ENCODE data around the gene CATSPERZ. TPM values are rescaled to one million over a fixed set of nuclear protein-coding genes. Genes with fewer than 3 reads are reported as not detected.
A peak's percentile ranks its signal among the peaks of the same experiment; 100 is the strongest.

Gene CATSPERZ
- total RNA-seq, 1 donor from 2014 or later = not detected

GRCh38 chr11:64269540-64270220 is 30.5 kb upstream of the CATSPERZ start:
- Histone ChIP-seq H3K9me3 (ENCODE audit: control insufficient read depth in 3 of 3, low read length in 3 of 3) (no peaks in the 10 kb centered on the region), H3K36me3 (ENCODE audit: control insufficient read depth in 3 of 3, insufficient read depth in 3 of 3, low read length in 3 of 3) (peaks cover 9 to 19% (median 13%) of the 10 kb centered on the region in 3 donors), H3K27ac (ENCODE audit: low read depth, low read length) (peak overlapping the region; percentile 96), H3K4me3 (ENCODE audit: low read length in 3 of 3) (peak overlapping the region; percentile 98 to 99 (median 98)), H3K4me1 (ENCODE audit: control insufficient read depth in 3 of 3, insufficient read depth in 3 of 3, low read length in 3 of 3) (peaks cover 24 to 34% (median 32%) of the 10 kb centered on the region in 3 donors), H3K9ac (ENCODE audit: low read depth in 1 of 3, low read length in 3 of 3) (peak overlapping the region; percentile 95 to 96 (median 96)), H3K27me3 (ENCODE audit: control insufficient read depth in 3 of 3, insufficient read depth in 3 of 3, low read length in 3 of 3) (no peaks in the 10 kb centered on the region)

- Histone ChIP-seq H3K9me3 (ENCODE audit: control insufficient read depth in 3 of 3, low read length in 3 of 3) (no peaks in the 10 kb centered on the region), H3K27ac (ENCODE audit: low read depth, low read length) (no peak overlapping the region), H3K27me3 (ENCODE audit: control insufficient read depth in 3 of 3, insufficient read depth in 3 of 3, low read length in 3 of 3) (no peaks in the 10 kb centered on the region), H3K9ac (ENCODE audit: low read depth in 1 of 3, low read length in 3 of 3) (peak overlapping the region in 1 of 3 donors; percentile 5), H3K4me1 (ENCODE audit: control insufficient read depth in 3 of 3, insufficient read depth in 3 of 3, low read length in 3 of 3) (peaks cover 8 to 16% (median 10%) of the 10 kb centered on the region in 3 donors), H3K4me3 (ENCODE audit: low read length in 3 of 3) (no peak overlapping the region), H3K36me3 (ENCODE audit: control insufficient read depth in 3 of 3, insufficient read depth in 3 of 3, low read length in 3 of 3) (peaks cover 17 to 29% (median 19%) of the 10 kb centered on the region in 3 donors)
Measured at GRCh38 chr11:64275031-64275800, 24.9 kb upstream of the CATSPERZ start.

GRCh38 chr11:64275841-64276240 is 24.3 kb upstream of the CATSPERZ start:
- H3K27me3 ChIP-seq (ENCODE audit: control insufficient read depth in 3 of 3, insufficient read depth in 3 of 3, low read length in 3 of 3) = no peaks in the 10 kb centered on the region
- no peak overlapping the region for H3K9ac ChIP-seq (ENCODE audit: low read depth in 1 of 3, low read length in 3 of 3)
- peaks cover 17 to 29% (median 19%) of the 10 kb centered on the region in 3 donors for H3K36me3 ChIP-seq (ENCODE audit: control insufficient read depth in 3 of 3, insufficient read depth in 3 of 3, low read length in 3 of 3)
- no peak overlapping the region for H3K4me3 ChIP-seq (ENCODE audit: low read length in 3 of 3)
- H3K9me3 ChIP-seq (ENCODE audit: control insufficient read depth in 3 of 3, low read length in 3 of 3) = no peaks in the 10 kb centered on the region
- H3K4me1 ChIP-seq (ENCODE audit: control insufficient read depth in 3 of 3, insufficient read depth in 3 of 3, low read length in 3 of 3) = peaks cover 8 to 13% (median 8%) of the 10 kb centered on the region in 3 donors
- H3K27ac ChIP-seq (ENCODE audit: low read depth, low read length) = no peak overlapping the region

GRCh38 chr11:64276653-64277431 is 23.3 kb upstream of the CATSPERZ start:
- peaks cover 4 to 8% (median 6%) of the 10 kb centered on the region in 3 donors for H3K4me1 ChIP-seq (ENCODE audit: control insufficient read depth in 3 of 3, insufficient read depth in 3 of 3, low read length in 3 of 3)
- peaks cover 17 to 29% (median 19%) of the 10 kb centered on the region in 3 donors for H3K36me3 ChIP-seq (ENCODE audit: control insufficient read depth in 3 of 3, insufficient read depth in 3 of 3, low read length in 3 of 3)
- H3K27ac ChIP-seq (ENCODE audit: low read depth, low read length) = no peak overlapping the region
- H3K4me3 ChIP-seq (ENCODE audit: low read length in 3 of 3) = no peak overlapping the region
- H3K9ac ChIP-seq (ENCODE audit: low read depth in 1 of 3, low read length in 3 of 3) = peak overlapping the region in 1 of 3 donors; percentile 8
- H3K27me3 ChIP-seq (ENCODE audit: control insufficient read depth in 3 of 3, insufficient read depth in 3 of 3, low read length in 3 of 3) = no peaks in the 10 kb centered on the region
- H3K9me3 ChIP-seq (ENCODE audit: control insufficient read depth in 3 of 3, low read length in 3 of 3) = no peaks in the 10 kb centered on the region

- Histone ChIP-seq H3K4me1 (ENCODE audit: control insufficient read depth in 3 of 3, insufficient read depth in 3 of 3, low read length in 3 of 3) (peaks cover 7 to 10% (median 9%) of the 10 kb centered on the region in 3 donors), H3K36me3 (ENCODE audit: control insufficient read depth in 3 of 3, insufficient read depth in 3 of 3, low read length in 3 of 3) (peaks cover 22 to 24% (median 23%) of the 10 kb centered on the region in 3 donors), H3K27me3 (ENCODE audit: control insufficient read depth in 3 of 3, insufficient read depth in 3 of 3, low read length in 3 of 3) (no peaks in the 10 kb centered on the region), H3K4me3 (ENCODE audit: low read length in 3 of 3) (no peak overlapping the region), H3K9me3 (ENCODE audit: control insufficient read depth in 3 of 3, low read length in 3 of 3) (no peaks in the 10 kb centered on the region), H3K9ac (ENCODE audit: low read depth in 1 of 3, low read length in 3 of 3) (peak overlapping the region in 1 of 3 donors; percentile 33), H3K27ac (ENCODE audit: low read depth, low read length) (no peak overlapping the region)
Measured at GRCh38 chr11:64278576-64279190, 21.5 kb upstream of the CATSPERZ start.

- Histone ChIP-seq H3K27me3 (ENCODE audit: control insufficient read depth in 3 of 3, insufficient read depth in 3 of 3, low read length in 3 of 3) (no peaks in the 10 kb centered on the region), H3K4me1 (ENCODE audit: control insufficient read depth in 3 of 3, insufficient read depth in 3 of 3, low read length in 3 of 3) (peaks cover 27 to 31% (median 29%) of the 10 kb centered on the region in 3 donors), H3K27ac (ENCODE audit: low read depth, low read length) (no peak overlapping the region), H3K4me3 (ENCODE audit: low read length in 3 of 3) (no peak overlapping the region), H3K36me3 (ENCODE audit: control insufficient read depth in 3 of 3, insufficient read depth in 3 of 3, low read length in 3 of 3) (peaks cover 13 to 16% (median 15%) of the 10 kb centered on the region in 3 donors), H3K9me3 (ENCODE audit: control insufficient read depth in 3 of 3, low read length in 3 of 3) (no peaks in the 10 kb centered on the region), H3K9ac (ENCODE audit: low read depth in 1 of 3, low read length in 3 of 3) (no peak overlapping the region)
Measured at GRCh38 chr11:64281957-64282770, 18.0 kb upstream of the CATSPERZ start.

GRCh38 chr11:64283092-64283491 is 17.1 kb upstream of the CATSPERZ start:
- Histone ChIP-seq H3K9ac (ENCODE audit: low read depth in 1 of 3, low read length in 3 of 3) (peak overlapping the region; percentile 19 to 96 (median 57)), H3K4me1 (ENCODE audit: control insufficient read depth in 3 of 3, insufficient read depth in 3 of 3, low read length in 3 of 3) (peaks cover 27 to 35% (median 31%) of the 10 kb centered on the region in 3 donors), H3K4me3 (ENCODE audit: low read length in 3 of 3) (peak overlapping the region in 2 of 3 donors; percentile 35 to 79), H3K9me3 (ENCODE audit: control insufficient read depth in 3 of 3, low read length in 3 of 3) (no peaks in the 10 kb centered on the region), H3K27ac (ENCODE audit: low read depth, low read length) (no peak overlapping the region), H3K27me3 (ENCODE audit: control insufficient read depth in 3 of 3, insufficient read depth in 3 of 3, low read length in 3 of 3) (no peaks in the 10 kb centered on the region), H3K36me3 (ENCODE audit: control insufficient read depth in 3 of 3, insufficient read depth in 3 of 3, low read length in 3 of 3) (peaks cover 10 to 14% (median 13%) of the 10 kb centered on the region in 3 donors)

GRCh38 chr11:64284048-64284961 is 15.9 kb upstream of the CATSPERZ start, which contains the start of gene BAD:
BAD (minus strand) TSS chr11:64284665; CDS start chr11:64284368, 297 bp downstream.
- no peaks in the 10 kb centered on the region for H3K27me3 ChIP-seq (ENCODE audit: control insufficient read depth in 3 of 3, insufficient read depth in 3 of 3, low read length in 3 of 3)
- H3K4me3 ChIP-seq (ENCODE audit: low read length in 3 of 3) = peak within 1 kb of the TSS; percentile 87 to 91 (median 91)
- no peaks in the 10 kb centered on the region for H3K9me3 ChIP-seq (ENCODE audit: control insufficient read depth in 3 of 3, low read length in 3 of 3)
- H3K36me3 ChIP-seq (ENCODE audit: control insufficient read depth in 3 of 3, insufficient read depth in 3 of 3, low read length in 3 of 3) = peaks cover under 1 to 6% (median 6%) of the 10 kb centered on the region in 3 donors
- H3K27ac ChIP-seq (ENCODE audit: low read depth, low read length) = peak within 1 kb of the TSS; percentile 87
- peak within 1 kb of the TSS; percentile 93 to 96 (median 96) for H3K9ac ChIP-seq (ENCODE audit: low read depth in 1 of 3, low read length in 3 of 3)
- peaks cover 27 to 35% (median 31%) of the 10 kb centered on the region in 3 donors for H3K4me1 ChIP-seq (ENCODE audit: control insufficient read depth in 3 of 3, insufficient read depth in 3 of 3, low read length in 3 of 3)

All from skeletal muscle tissue (tissue), 4 donors.